ENCODE measurements around the gene CXCL8.

DNA sequence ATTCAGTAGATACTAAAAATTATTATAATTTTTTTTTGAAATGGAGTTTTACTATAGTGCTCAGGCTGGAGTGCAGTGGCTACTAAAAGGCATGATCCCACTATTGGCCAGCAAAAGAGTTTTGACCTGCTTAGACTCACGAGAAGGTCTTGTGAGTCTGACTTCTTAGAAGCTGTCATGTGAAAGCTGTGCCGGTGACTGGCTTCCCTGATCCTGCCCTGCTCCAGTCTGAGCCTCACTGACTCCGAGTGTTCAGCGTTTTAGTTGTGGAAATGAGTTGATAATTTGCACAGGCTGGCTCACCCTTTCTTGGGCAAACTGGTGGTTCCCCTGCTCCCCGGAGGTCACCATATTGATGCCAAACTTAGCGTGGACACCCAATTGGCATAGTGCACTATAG is 16.4 kb upstream of the CXCL8 start:
- no peak for TF ChIP-seq POLR2AphosphoS5 (IDR thresholded peaks at IDR 0.05; ENCODE audit: low read depth, low read length)
- TF ChIP-seq TAF1 (IDR thresholded peaks at IDR 0.05; ENCODE audit: borderline replicate concordance, insufficient read depth, low read length) = no peak
- no peak for TF ChIP-seq SIN3A (IDR thresholded peaks at IDR 0.05; ENCODE audit: borderline replicate concordance, insufficient read depth, low read length)
- TF ChIP-seq, protein P1, sequence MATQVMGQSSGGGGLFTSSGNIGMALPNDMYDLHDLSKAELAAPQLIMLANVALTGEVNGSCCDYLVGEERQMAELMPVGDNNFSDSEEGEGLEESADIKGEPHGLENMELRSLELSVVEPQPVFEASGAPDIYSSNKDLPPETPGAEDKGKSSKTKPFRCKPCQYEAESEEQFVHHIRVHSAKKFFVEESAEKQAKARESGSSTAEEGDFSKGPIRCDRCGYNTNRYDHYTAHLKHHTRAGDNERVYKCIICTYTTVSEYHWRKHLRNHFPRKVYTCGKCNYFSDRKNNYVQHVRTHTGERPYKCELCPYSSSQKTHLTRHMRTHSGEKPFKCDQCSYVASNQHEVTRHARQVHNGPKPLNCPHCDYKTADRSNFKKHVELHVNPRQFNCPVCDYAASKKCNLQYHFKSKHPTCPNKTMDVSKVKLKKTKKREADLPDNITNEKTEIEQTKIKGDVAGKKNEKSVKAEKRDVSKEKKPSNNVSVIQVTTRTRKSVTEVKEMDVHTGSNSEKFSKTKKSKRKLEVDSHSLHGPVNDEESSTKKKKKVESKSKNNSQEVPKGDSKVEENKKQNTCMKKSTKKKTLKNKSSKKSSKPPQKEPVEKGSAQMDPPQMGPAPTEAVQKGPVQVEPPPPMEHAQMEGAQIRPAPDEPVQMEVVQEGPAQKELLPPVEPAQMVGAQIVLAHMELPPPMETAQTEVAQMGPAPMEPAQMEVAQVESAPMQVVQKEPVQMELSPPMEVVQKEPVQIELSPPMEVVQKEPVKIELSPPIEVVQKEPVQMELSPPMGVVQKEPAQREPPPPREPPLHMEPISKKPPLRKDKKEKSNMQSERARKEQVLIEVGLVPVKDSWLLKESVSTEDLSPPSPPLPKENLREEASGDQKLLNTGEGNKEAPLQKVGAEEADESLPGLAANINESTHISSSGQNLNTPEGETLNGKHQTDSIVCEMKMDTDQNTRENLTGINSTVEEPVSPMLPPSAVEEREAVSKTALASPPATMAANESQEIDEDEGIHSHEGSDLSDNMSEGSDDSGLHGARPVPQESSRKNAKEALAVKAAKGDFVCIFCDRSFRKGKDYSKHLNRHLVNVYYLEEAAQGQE (IDR thresholded peaks at IDR 0.05; ENCODE audit: insufficient read depth in 1 of 2, low read depth in 2 of 2, low read length in 2 of 2) = no peak
- TF ChIP-seq FOXP2 (optimal IDR thresholded peaks at IDR 0.05; ENCODE audit: borderline replicate concordance, extremely low read depth, extremely low read length, insufficient read depth) = no peak
